Upper lobe of left lung (tissue), 6 donors: Measurements from ENCODE around the gene PTPN21. TPM values are rescaled to one million over a fixed set of nuclear protein-coding genes. Genes with fewer than 3 reads are reported as not detected.

Experiments used
- ATAC-seq, 2 donors: fragments of 200-7000 bp; cut with Tn5 transposase; one replicate each; pipeline ENCODE4 v1.9.1; 2022; ENCODE audit warnings: mild to moderate bottlenecking in 2 of 2, moderate library complexity in 2 of 2; ENCODE audit not compliant: low FRiP score in 2 of 2
- DNase-seq, 2 donors: peaks; one replicate each; pipeline ENCODE4 v3.0.0-alpha.2; 2019 to 2020
- H3K27ac ChIP-seq, 4 donors: fragments of 200-600 bp; sonication (generic); one replicate each; pipeline ENCODE4 v1.5.1; 2016 to 2019
- H3K27me3 ChIP-seq, 4 donors: fragments of 200-600 bp; sonication (generic); one replicate each; pipeline ENCODE4 v1.5.1; 2017 to 2019
- H3K36me3 ChIP-seq, 4 donors: fragments of 200-600 bp; sonication (generic); one replicate each; pipeline ENCODE4 v1.5.1; 2016 to 2019
- H3K4me1 ChIP-seq, 4 donors: fragments of 200-600 bp; sonication (generic); one replicate each; pipeline ENCODE4 v1.5.1; 2018 to 2019
- H3K4me3 ChIP-seq, 4 donors: fragments of 200-600 bp; sonication (generic); one replicate each; pipeline ENCODE4 v1.5.1; 2017 to 2019; ENCODE audit warnings: mild to moderate bottlenecking in 2 of 4, moderate library complexity in 1 of 4
- H3K9me3 ChIP-seq, 4 donors: fragments of 200-600 bp; sonication (generic); one replicate each; pipeline ENCODE4 v1.5.1; 2018 to 2019
- EP300 ChIP-seq, 4 donors: sonication (generic); formaldehyde crosslinking; IDR thresholded peaks; one replicate each; pipeline ENCODE4 v1.5.1; 2017; ENCODE audit warnings: antibody characterized with exemption in 4 of 4, control low read depth in 2 of 4
- POLR2A ChIP-seq, 4 donors: fragments of 450-650 bp; IDR thresholded peaks; one replicate each; pipeline ENCODE4 v1.5.1; 2016 to 2017; ENCODE audit warnings: antibody characterized with exemption in 4 of 4, mild to moderate bottlenecking in 2 of 4
- POLR2AphosphoS5 ChIP-seq, 2 donors: sonication (generic); formaldehyde crosslinking; IDR thresholded peaks; one replicate each; pipeline ENCODE4 v1.5.1; 2017; ENCODE audit warnings: antibody characterized with exemption in 2 of 2
- WGBS, 2 donors: methylation state at CpG; one replicate each; pipeline ENCODE4 v1.1.5; 2017 to 2018; 5-methylcytosine and 5-hydroxymethylcytosine counted together
- small RNA-seq, 4 donors: library from RNA; depleted of rRNA; stranded (forward); fragments of <200 nt; gene quantifications; one replicate each; pipeline ENCODE3, GENCODE V24; 2016
- total RNA-seq, 6 donors: library from RNA; depleted of rRNA in 4 of 6; stranded (reverse); fragments of >200 nt in 4 of 6; gene quantifications; one replicate each; pipeline versions ENCODE4 v1.1.0 to v1.2.1, GENCODE V29; 2016 to 2021
- TF ChIP-seq, protein P1 (sequence below), 6 experiments: fragments of 450-650 bp in 4 of 6; fragments of 200-600 bp in 2 of 6; sonication (generic) in 2 of 6; IDR thresholded peaks; one replicate each; pipeline ENCODE4 v1.5.1; 2016 to 2019; ENCODE audit warnings: antibody characterized with exemption in 6 of 6
- donor health status: DM: no; HTN: no; CAD: no; lungs with moderate emphysema.
- donor health status: DM: no; HTN: yes; CAD: no; lungs with severe emphysema.

Gene PTPN21
- total RNA-seq, 6 donors from 2014 or later, result 37.7 to 58.7 (median 47.4) TPM

DNA sequence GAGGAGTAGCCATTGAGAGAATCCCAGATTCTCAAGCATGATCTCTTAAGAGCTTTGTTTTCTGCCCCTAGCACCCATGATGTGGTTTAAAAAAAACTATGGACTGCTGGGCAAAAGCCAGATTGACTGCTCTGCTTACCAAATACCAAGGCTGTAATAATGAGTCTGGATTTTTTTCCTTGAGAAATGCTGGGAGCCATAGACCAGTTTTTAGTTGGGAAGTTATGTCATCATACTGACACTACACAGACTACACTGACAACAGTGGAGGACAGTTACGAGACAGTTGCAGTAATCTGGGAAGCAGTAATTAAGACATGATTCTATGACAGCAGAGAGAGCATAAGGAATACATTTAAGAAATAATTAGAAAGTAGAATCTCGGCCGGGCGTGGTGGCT is 133.5 kb downstream of the PTPN21 start:
- ATAC-seq (no peak), DNase-seq (no peak)
- Histone ChIP-seq H3K27me3 (no peaks in the 10 kb centered on the region), H3K9me3 (peaks cover 0 to 14% (median 7%) of the 10 kb centered on the region in 4 donors), H3K27ac (no peak overlapping the region), H3K4me3 (no peak overlapping the region), H3K4me1 (no peaks in the 10 kb centered on the region), H3K36me3 (peaks cover 0 to 21% (median 11%) of the 10 kb centered on the region in 4 donors)
- TF ChIP-seq POLR2A (IDR thresholded peaks at IDR 0.05) (no peak), EP300 (IDR thresholded peaks at IDR 0.05) (no peak), POLR2AphosphoS5 (IDR thresholded peaks at IDR 0.05) (no peak)
- TF ChIP-seq, protein P1, sequence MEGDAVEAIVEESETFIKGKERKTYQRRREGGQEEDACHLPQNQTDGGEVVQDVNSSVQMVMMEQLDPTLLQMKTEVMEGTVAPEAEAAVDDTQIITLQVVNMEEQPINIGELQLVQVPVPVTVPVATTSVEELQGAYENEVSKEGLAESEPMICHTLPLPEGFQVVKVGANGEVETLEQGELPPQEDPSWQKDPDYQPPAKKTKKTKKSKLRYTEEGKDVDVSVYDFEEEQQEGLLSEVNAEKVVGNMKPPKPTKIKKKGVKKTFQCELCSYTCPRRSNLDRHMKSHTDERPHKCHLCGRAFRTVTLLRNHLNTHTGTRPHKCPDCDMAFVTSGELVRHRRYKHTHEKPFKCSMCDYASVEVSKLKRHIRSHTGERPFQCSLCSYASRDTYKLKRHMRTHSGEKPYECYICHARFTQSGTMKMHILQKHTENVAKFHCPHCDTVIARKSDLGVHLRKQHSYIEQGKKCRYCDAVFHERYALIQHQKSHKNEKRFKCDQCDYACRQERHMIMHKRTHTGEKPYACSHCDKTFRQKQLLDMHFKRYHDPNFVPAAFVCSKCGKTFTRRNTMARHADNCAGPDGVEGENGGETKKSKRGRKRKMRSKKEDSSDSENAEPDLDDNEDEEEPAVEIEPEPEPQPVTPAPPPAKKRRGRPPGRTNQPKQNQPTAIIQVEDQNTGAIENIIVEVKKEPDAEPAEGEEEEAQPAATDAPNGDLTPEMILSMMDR (IDR thresholded peaks at IDR 0.05), result no peak
- WGBS, 2 donors, result 89 to 95% methylated on average over 4 of the region's 4 CpGs

DNA sequence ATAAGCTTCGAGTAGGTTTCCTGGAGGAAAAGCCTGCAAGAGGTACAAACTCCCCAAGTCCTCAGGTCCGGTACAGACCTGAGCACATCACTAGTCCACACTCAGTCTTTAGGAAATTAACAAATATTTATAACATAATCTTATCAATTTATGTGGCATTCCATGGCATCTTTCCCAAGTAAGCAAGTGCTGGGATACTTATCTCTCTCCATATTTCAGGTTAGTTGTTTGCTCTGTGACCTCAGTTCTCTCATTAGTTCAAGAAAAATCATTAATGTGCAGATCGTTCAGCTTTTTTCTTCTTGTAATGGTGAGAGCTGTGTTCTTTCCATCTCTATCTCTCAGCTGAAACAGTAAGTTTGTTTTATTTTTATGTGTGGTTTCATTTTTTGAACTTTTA is 134.6 kb downstream of the PTPN21 start:
- H3K27me3 ChIP-seq, result no peaks in the 10 kb centered on the region
- H3K9me3 ChIP-seq, result peaks cover 0 to 15% (median 10%) of the 10 kb centered on the region in 4 donors
- WGBS, 2 donors, result 73 to 82% methylated on average over 3 of the region's 3 CpGs
- TF ChIP-seq, protein P1 (IDR thresholded peaks at IDR 0.05), result no peak
- TF ChIP-seq EP300 (IDR thresholded peaks at IDR 0.05) (no peak), POLR2A (IDR thresholded peaks at IDR 0.05) (no peak), POLR2AphosphoS5 (IDR thresholded peaks at IDR 0.05) (no peak)
- H3K36me3 ChIP-seq, result peaks cover 0 to 23% (median 9%) of the 10 kb centered on the region in 4 donors
- DNase-seq (no peak), ATAC-seq (no peak)
- H3K4me1 ChIP-seq, result no peaks in the 10 kb centered on the region
- H3K27ac ChIP-seq, result no peak overlapping the region
- H3K4me3 ChIP-seq, result no peak overlapping the region

DNA sequence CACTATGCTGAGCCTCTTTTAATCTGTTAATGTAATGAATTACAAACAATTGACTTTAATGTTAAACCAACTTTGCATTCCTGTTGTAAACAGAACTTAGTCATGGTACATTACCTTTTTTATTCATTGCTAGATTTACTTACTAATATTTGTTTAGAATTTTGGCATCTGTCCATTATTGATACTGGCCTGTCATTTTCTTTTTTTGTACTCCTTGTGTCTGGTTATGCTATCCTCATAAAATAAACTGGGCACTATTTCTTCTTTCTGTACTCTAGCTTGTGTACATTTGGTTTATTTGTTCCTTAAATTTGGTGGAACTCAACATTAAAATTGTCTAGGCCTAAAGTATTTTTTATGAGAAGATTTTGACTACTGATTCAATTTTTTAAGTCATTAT is 137.2 kb downstream of the PTPN21 start:
- Histone ChIP-seq H3K36me3 (peaks cover 0 to 23% (median 9%) of the 10 kb centered on the region in 4 donors), H3K27ac (no peak overlapping the region), H3K4me1 (no peaks in the 10 kb centered on the region), H3K9me3 (peaks cover 0 to 15% (median 10%) of the 10 kb centered on the region in 4 donors), H3K4me3 (no peak overlapping the region), H3K27me3 (no peaks in the 10 kb centered on the region)
- TF ChIP-seq POLR2AphosphoS5 (IDR thresholded peaks at IDR 0.05) (no peak), EP300 (IDR thresholded peaks at IDR 0.05) (no peak), POLR2A (IDR thresholded peaks at IDR 0.05) (no peak)
- TF ChIP-seq, protein P1 (IDR thresholded peaks at IDR 0.05), result no peak
- DNase-seq (no peak), ATAC-seq (no peak)

Small RNAs within 50 kb of the gene (small RNA-seq; reads per million reads assigned to genes)
- 0 reads per million in 4 donors for gene RNU4-22P

Other genes with a start within 250 kb of the PTPN21 start
- gene KCNK10, start 231.7 kb downstream of the PTPN21 start, total RNA-seq, result under 1 TPM in 2 of 6 donors, not detected in 4; 0.13 to 0.30 TPM
- 10 to 100 TPM in 3 of 6 donors, 1 to 10 TPM in 3; 6.2 to 27.2 (median 11.0) TPM for gene SPATA7, start 169.3 kb downstream of the PTPN21 start, total RNA-seq
- gene ZC3H14, start 8.0 kb upstream of the PTPN21 start, total RNA-seq, result 100 to 1,000 TPM in 1 of 6 donors, 10 to 100 TPM in 5; 48.4 to 101 (median 65.3) TPM
- gene EML5, start 237.9 kb upstream of the PTPN21 start, total RNA-seq, result 10 to 100 TPM in 1 of 6 donors, 1 to 10 TPM in 4, under 1 TPM in 1; 0.98 to 10.5 (median 3.3) TPM